ENCODE data around the gene ATP5MG. TPM values are rescaled to one million over a fixed set of nuclear protein-coding genes. Genes with fewer than 3 reads are reported as not detected.

ATP5MG gene
- total RNA-seq, 6 donors from 2014 or later, result 22.2 to 178 (median 58.0) TPM

DNA sequence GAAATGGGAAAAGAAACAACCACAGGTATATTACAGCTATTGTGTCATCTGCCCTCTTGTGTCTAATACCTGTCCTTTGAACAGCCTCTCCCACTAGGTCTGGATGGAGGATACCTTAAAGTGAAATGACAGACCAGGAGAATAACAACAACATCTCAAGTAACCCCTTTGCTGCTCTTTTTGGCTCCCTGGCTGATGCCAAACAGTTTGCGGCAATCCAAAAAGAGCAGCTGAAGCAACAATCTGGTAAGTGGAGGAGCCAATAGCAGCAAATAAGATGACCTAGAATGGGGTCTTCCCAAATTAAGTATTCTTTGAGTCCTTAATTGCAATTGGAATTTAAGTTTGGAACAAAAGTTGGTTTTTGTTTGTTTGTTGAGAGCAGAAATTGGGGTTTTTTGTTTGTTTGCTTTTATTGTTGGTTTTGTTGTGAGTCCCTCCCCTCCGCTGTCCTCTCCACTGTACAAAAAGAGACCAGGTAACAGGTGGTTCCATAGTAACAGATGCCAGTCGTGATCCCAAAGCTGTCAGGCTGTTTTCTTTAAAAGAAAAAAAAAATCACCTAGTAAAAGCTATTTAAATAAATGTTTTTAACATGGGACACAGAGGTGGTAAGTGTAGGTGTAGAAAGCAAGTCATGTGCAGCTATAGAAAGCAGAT lies 36.3 kb upstream of the ATP5MG start:
- Histone ChIP-seq H3K9me3 (no peaks in the 10 kb centered on the region), H3K4me3 (no peak overlapping the region), H3K27me3 (no peaks in the 10 kb centered on the region), H3K36me3 (peaks cover 19 to 54% (median 41%) of the 10 kb centered on the region in 4 donors), H3K27ac (no peak overlapping the region), H3K4me1 (peaks cover 15 to 26% (median 19%) of the 10 kb centered on the region in 4 donors)
- DNase-seq (no peak), ATAC-seq (ENCODE audit: low FRiP score in 2 of 2) (no peak)
- TF ChIP-seq POLR2A (IDR thresholded peaks at IDR 0.05) (no peak), POLR2AphosphoS5 (IDR thresholded peaks at IDR 0.05) (no peak)
- 95 to 97% methylated on average over 3 of the region's 3 CpGs for WGBS, 2 donors

DNA sequence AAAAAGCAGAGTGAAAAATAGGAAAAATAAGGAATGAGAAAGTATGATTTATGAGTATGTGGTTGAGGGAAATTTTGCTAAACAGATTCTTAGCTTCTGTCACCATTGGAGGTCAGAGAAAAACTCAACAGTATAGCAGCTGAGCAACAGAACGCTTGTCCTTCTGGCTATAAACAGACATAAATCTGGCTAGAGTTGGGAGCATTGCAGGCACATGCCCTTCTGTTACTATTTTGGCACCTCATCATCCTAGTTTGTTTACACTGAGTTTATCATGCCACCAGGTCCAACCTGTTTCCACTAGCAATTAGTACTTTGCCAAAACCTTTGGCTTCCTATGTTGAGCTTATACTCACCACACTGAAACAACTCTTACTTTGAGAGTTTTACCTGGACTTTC lies 35.1 kb upstream of the ATP5MG start:
- peaks cover 4 to 14% (median 7%) of the 10 kb centered on the region in 4 donors for H3K4me1 ChIP-seq
- H3K36me3 ChIP-seq, result peaks cover 31 to 66% (median 52%) of the 10 kb centered on the region in 4 donors
- H3K4me3 ChIP-seq, result no peak overlapping the region
- H3K27me3 ChIP-seq, result no peaks in the 10 kb centered on the region
- WGBS, 2 donors, result 63 to 79% methylated on average over 1 of the region's 1 CpG
- TF ChIP-seq POLR2A (IDR thresholded peaks at IDR 0.05) (no peak), POLR2AphosphoS5 (IDR thresholded peaks at IDR 0.05) (no peak)
- TF ChIP-seq, protein P1, sequence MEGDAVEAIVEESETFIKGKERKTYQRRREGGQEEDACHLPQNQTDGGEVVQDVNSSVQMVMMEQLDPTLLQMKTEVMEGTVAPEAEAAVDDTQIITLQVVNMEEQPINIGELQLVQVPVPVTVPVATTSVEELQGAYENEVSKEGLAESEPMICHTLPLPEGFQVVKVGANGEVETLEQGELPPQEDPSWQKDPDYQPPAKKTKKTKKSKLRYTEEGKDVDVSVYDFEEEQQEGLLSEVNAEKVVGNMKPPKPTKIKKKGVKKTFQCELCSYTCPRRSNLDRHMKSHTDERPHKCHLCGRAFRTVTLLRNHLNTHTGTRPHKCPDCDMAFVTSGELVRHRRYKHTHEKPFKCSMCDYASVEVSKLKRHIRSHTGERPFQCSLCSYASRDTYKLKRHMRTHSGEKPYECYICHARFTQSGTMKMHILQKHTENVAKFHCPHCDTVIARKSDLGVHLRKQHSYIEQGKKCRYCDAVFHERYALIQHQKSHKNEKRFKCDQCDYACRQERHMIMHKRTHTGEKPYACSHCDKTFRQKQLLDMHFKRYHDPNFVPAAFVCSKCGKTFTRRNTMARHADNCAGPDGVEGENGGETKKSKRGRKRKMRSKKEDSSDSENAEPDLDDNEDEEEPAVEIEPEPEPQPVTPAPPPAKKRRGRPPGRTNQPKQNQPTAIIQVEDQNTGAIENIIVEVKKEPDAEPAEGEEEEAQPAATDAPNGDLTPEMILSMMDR (IDR thresholded peaks at IDR 0.05), result no peak
- ATAC-seq (ENCODE audit: low FRiP score in 2 of 2) (no peak), DNase-seq (no peak)
- H3K27ac ChIP-seq, result no peak overlapping the region
- H3K9me3 ChIP-seq, result no peaks in the 10 kb centered on the region

DNA sequence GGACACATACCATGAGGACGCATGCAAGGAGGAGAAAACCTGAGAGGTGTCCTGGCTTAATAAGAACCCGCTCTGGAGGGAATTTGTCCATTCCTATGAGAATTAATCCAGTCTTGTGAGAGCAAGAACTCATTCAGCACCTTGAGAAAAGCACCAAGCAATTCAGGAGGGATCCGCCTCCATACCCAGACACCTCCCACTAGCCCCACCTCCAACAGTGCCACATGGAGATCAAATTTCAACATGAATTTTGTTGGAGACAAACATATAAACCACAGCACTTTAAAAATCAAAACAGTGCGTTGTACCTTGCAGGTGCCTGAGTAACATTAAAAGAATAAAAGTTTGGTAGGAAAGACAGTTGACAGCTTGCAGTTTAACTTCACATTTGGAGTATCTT lies 30.6 kb upstream of the ATP5MG start:
- DNase-seq (no peak), ATAC-seq (ENCODE audit: low FRiP score in 2 of 2) (no peak)
- Histone ChIP-seq H3K4me3 (no peak overlapping the region), H3K27me3 (no peaks in the 10 kb centered on the region), H3K36me3 (peaks cover 65 to 100% (median 86%) of the 10 kb centered on the region in 4 donors), H3K9me3 (no peaks in the 10 kb centered on the region), H3K4me1 (no peaks in the 10 kb centered on the region), H3K27ac (no peak overlapping the region)
- 93 to 94% methylated on average over 4 of the region's 4 CpGs for WGBS, 2 donors
- TF ChIP-seq, protein P1 (IDR thresholded peaks at IDR 0.05), result no peak
- TF ChIP-seq EP300 (IDR thresholded peaks at IDR 0.05), result no peak
- no peak for TF ChIP-seq POLR2A (IDR thresholded peaks at IDR 0.05)
- no peak for TF ChIP-seq POLR2AphosphoS5 (IDR thresholded peaks at IDR 0.05)

DNA sequence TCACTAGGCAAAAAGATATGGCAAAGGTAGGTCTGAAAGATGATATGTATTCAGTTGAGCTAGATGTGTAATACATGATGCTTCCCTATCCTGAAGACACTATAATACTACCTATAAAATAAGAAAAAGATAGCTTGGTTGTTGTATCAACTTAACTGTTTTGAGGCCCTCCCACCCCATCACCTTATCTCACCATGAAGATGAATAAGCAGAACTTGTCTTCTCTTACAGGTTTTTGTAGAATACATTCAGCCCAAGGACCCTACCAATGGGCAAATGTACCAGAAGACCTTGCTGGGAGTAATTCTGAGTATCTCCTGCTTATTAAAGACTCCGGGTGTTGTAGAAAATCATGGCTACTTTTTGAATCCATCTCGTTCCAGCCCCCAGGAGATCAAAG lies 28.1 kb upstream of the ATP5MG start:
- DNase-seq, result no peak
- no peak overlapping the region for H3K27ac ChIP-seq
- H3K27me3 ChIP-seq, result no peaks in the 10 kb centered on the region
- no peak overlapping the region for H3K4me3 ChIP-seq
- no peak for ATAC-seq (ENCODE audit: low FRiP score in 2 of 2)
- H3K4me1 ChIP-seq, result no peaks in the 10 kb centered on the region
- H3K36me3 ChIP-seq, result peaks cover 84 to 100% (median 89%) of the 10 kb centered on the region in 4 donors
- 89 to 98% methylated on average over 2 of the region's 2 CpGs for WGBS, 2 donors
- H3K9me3 ChIP-seq, result no peaks in the 10 kb centered on the region
- TF ChIP-seq, protein P1 (IDR thresholded peaks at IDR 0.05), result no peak
- no peak for TF ChIP-seq EP300 (IDR thresholded peaks at IDR 0.05)
- no peak for TF ChIP-seq POLR2A (IDR thresholded peaks at IDR 0.05)
- TF ChIP-seq POLR2AphosphoS5 (IDR thresholded peaks at IDR 0.05), result no peak

DNA sequence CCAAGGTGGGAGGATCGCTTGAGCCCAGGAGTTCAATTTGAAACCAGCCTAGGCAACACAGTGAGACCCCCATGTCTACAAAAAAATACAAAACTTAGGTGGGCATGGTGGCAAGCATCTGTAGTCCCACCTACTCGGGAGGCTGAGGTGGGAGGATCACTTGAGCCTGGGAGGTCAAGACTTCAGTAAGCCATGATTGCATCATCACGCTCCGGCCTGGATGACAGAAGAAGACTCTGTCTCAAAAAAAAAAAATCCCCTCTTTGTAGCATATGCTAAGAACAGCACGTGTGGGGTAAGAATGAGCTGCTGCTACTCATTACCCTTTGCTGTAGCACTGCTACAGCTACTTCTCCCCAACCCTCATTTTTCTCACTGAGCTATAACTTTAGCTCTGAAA lies 27.5 kb upstream of the ATP5MG start:
- TF ChIP-seq EP300 (IDR thresholded peaks at IDR 0.05) (no peak), POLR2A (IDR thresholded peaks at IDR 0.05) (no peak), POLR2AphosphoS5 (IDR thresholded peaks at IDR 0.05) (no peak)
- TF ChIP-seq, protein P1 (IDR thresholded peaks at IDR 0.05), result no peak
- no peaks in the 10 kb centered on the region for H3K4me1 ChIP-seq
- H3K9me3 ChIP-seq, result no peaks in the 10 kb centered on the region
- ATAC-seq (ENCODE audit: low FRiP score in 2 of 2), result no peak
- peaks cover 84 to 100% (median 90%) of the 10 kb centered on the region in 4 donors for H3K36me3 ChIP-seq
- no peak for DNase-seq
- no peaks in the 10 kb centered on the region for H3K27me3 ChIP-seq
- 90 to 97% methylated on average over 5 of the region's 5 CpGs for WGBS, 2 donors
- no peak overlapping the region for H3K4me3 ChIP-seq
- no peak overlapping the region for H3K27ac ChIP-seq
